Measurements from ENCODE around the gene CAMK2A.

The CAMK2A gene

GRCh38 chr5:150254363-150254762 is 35.2 kb downstream of the CAMK2A start:
- H3K36me3 ChIP-seq (ENCODE audit: control insufficient read depth, insufficient read depth, low read length), result no peaks in the 10 kb centered on the region
- no peak overlapping the region for H2AFZ ChIP-seq
- no peak overlapping the region for H3K4me3 ChIP-seq (ENCODE audit: low read depth, low read length)
- no peak overlapping the region for H3K27ac ChIP-seq
- no peak overlapping the region for H3K4me2 ChIP-seq (ENCODE audit: low read length)
- no peaks in the 10 kb centered on the region for H3K27me3 ChIP-seq (ENCODE audit: control insufficient read depth, insufficient read depth, low read length)
- no peaks in the 10 kb centered on the region for H3K9me3 ChIP-seq (ENCODE audit: control insufficient read depth, low read length)
- no peak for TF ChIP-seq CTCF (IDR thresholded peaks at IDR 0.05)
- no peak overlapping the region for H3K9ac ChIP-seq
- no peaks in the 10 kb centered on the region for H3K79me2 ChIP-seq
- no peaks in the 10 kb centered on the region for H3K4me1 ChIP-seq

- H2AFZ ChIP-seq, result no peak overlapping the region
- H3K4me3 ChIP-seq (ENCODE audit: low read depth, low read length), result no peak overlapping the region
- H3K4me1 ChIP-seq, result no peaks in the 10 kb centered on the region
- H3K27me3 ChIP-seq (ENCODE audit: control insufficient read depth, insufficient read depth, low read length), result no peaks in the 10 kb centered on the region
- no peaks in the 10 kb centered on the region for H3K9me3 ChIP-seq (ENCODE audit: control insufficient read depth, low read length)
- H3K4me2 ChIP-seq (ENCODE audit: low read length), result no peak overlapping the region
- no peaks in the 10 kb centered on the region for H3K36me3 ChIP-seq (ENCODE audit: control insufficient read depth, insufficient read depth, low read length)
- TF ChIP-seq CTCF (IDR thresholded peaks at IDR 0.05), result no peak
- no peaks in the 10 kb centered on the region for H3K79me2 ChIP-seq
- H3K9ac ChIP-seq, result no peak overlapping the region
- no peak overlapping the region for H3K27ac ChIP-seq
Observed at GRCh38 chr5:150253416-150254208, 36.0 kb downstream of the CAMK2A start.

- H3K4me2 ChIP-seq (ENCODE audit: low read length), result no peak overlapping the region
- no peaks in the 10 kb centered on the region for H3K27me3 ChIP-seq (ENCODE audit: control insufficient read depth, insufficient read depth, low read length)
- H3K4me3 ChIP-seq (ENCODE audit: low read depth, low read length), result no peak overlapping the region
- H2AFZ ChIP-seq, result no peak overlapping the region
- no peaks in the 10 kb centered on the region for H3K36me3 ChIP-seq (ENCODE audit: control insufficient read depth, insufficient read depth, low read length)
- no peaks in the 10 kb centered on the region for H3K4me1 ChIP-seq
- no peak for TF ChIP-seq CTCF (IDR thresholded peaks at IDR 0.05)
- H3K9me3 ChIP-seq (ENCODE audit: control insufficient read depth, low read length), result no peaks in the 10 kb centered on the region
- no peak overlapping the region for H3K9ac ChIP-seq
- H3K27ac ChIP-seq, result no peak overlapping the region
- no peaks in the 10 kb centered on the region for H3K79me2 ChIP-seq
Observed at GRCh38 chr5:150252489-150252888, 37.1 kb downstream of the CAMK2A start.

GRCh38 chr5:150251504-150251903 is 38.1 kb downstream of the CAMK2A start:
- no peak overlapping the region for H3K4me2 ChIP-seq (ENCODE audit: low read length)
- H2AFZ ChIP-seq, result no peak overlapping the region
- H3K79me2 ChIP-seq, result no peaks in the 10 kb centered on the region
- H3K27me3 ChIP-seq (ENCODE audit: control insufficient read depth, insufficient read depth, low read length), result no peaks in the 10 kb centered on the region
- H3K4me3 ChIP-seq (ENCODE audit: low read depth, low read length), result no peak overlapping the region
- no peaks in the 10 kb centered on the region for H3K4me1 ChIP-seq
- no peak overlapping the region for H3K9ac ChIP-seq
- H3K9me3 ChIP-seq (ENCODE audit: control insufficient read depth, low read length), result no peaks in the 10 kb centered on the region
- no peaks in the 10 kb centered on the region for H3K36me3 ChIP-seq (ENCODE audit: control insufficient read depth, insufficient read depth, low read length)
- no peak for TF ChIP-seq CTCF (IDR thresholded peaks at IDR 0.05)
- H3K27ac ChIP-seq, result no peak overlapping the region

- no peaks in the 10 kb centered on the region for H3K9me3 ChIP-seq (ENCODE audit: control insufficient read depth, low read length)
- H3K9ac ChIP-seq, result no peak overlapping the region
- H2AFZ ChIP-seq, result no peak overlapping the region
- no peak overlapping the region for H3K4me3 ChIP-seq (ENCODE audit: low read depth, low read length)
- no peak for TF ChIP-seq CTCF (IDR thresholded peaks at IDR 0.05)
- H3K4me1 ChIP-seq, result no peaks in the 10 kb centered on the region
- no peaks in the 10 kb centered on the region for H3K79me2 ChIP-seq
- H3K4me2 ChIP-seq (ENCODE audit: low read length), result no peak overlapping the region
- H3K27me3 ChIP-seq (ENCODE audit: control insufficient read depth, insufficient read depth, low read length), result no peaks in the 10 kb centered on the region
- H3K27ac ChIP-seq, result no peak overlapping the region
- H3K36me3 ChIP-seq (ENCODE audit: control insufficient read depth, insufficient read depth, low read length), result no peaks in the 10 kb centered on the region
Observed at GRCh38 chr5:150249744-150250143, 39.8 kb downstream of the CAMK2A start.

Data from parathyroid adenoma (tissue), 2 donors.